KG1 (cell line): ENCODE data around the gene RASGEF1C.
"Not testable (repeated sequence)": the region's sequence is repeated elsewhere in the genome, so short reads cannot be mapped to it uniquely, and the experiment has no call there.

Experiments used
- DNase-seq: peaks from one replicate; lab custom pipeline; 2025; lab: John Stamatoyannopoulos, UW

RASGEF1C gene

GRCh38 chr5:180135967-180136629, 72.9 kb downstream of the RASGEF1C start:
- no peak for DNase-seq

DNA sequence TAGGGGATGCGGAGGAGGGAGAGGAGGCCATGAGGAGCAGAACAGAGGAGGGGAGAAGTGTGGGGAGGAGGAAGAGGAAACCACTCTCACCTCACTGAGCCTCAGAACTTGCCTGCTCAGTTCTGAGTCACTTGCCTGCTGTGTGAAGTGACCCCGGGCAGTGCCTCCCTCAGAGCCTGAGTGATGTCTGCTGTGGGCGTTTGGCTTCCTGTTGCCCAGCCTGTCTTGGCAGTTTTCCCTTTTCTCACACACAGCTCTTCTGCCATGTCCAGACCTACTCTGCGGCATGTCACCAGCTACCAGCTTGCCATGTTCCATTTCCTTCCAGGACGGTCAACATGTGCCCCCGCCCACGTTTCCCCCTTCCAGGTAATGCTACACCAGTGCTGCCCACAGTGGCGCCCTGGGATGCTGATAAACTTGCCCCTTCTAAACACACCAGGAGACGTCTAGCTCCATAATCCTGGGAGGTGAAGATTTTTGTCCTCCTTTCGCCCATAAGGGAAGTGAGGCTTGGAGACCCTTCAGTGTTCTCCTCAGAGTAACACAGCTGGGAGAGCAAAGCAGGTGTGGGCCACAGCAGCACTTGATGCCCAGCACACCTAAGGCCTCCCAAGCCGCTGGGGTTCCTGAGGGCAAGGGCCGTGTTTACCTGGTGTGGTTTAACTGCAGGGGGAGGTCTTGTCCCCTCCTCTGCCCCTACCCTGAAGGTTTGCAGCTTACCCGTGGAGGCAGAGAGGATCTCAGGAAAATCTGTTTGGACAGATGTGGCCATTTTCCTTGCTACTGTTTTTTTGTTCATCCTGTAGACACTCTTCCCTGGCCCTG, 73.7 kb downstream of the RASGEF1C start:
- DNase-seq, result peak; percentile 78

GRCh38 chr5:180133971-180134508, 75.0 kb downstream of the RASGEF1C start:
- no peak for DNase-seq

- no peak for DNase-seq
Observed at GRCh38 chr5:180133551-180133950, 75.5 kb downstream of the RASGEF1C start.

DNA sequence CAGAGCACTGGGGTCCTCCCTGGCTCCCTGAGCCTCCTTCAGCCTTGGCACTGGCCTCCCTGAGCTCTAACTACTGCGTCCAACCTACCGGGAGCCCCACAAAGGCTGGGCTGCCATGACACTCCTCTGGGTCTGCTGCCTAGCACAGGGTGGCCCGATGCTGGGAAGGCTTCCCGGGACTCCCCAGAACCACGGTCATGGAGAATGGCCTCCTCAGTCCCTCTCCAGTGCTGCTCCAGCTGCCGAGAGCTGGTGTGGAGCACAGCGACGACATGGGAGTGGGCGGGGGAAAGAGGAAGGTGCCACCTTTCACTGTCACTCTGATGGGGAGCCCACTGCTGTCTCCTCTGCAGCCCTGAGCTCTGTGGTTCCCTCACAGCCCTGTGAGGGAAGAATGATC, 76.0 kb downstream of the RASGEF1C start:
- no peak for DNase-seq

- no peak for DNase-seq
Observed at GRCh38 chr5:180130876-180131740, 77.9 kb downstream of the RASGEF1C start.

DNA sequence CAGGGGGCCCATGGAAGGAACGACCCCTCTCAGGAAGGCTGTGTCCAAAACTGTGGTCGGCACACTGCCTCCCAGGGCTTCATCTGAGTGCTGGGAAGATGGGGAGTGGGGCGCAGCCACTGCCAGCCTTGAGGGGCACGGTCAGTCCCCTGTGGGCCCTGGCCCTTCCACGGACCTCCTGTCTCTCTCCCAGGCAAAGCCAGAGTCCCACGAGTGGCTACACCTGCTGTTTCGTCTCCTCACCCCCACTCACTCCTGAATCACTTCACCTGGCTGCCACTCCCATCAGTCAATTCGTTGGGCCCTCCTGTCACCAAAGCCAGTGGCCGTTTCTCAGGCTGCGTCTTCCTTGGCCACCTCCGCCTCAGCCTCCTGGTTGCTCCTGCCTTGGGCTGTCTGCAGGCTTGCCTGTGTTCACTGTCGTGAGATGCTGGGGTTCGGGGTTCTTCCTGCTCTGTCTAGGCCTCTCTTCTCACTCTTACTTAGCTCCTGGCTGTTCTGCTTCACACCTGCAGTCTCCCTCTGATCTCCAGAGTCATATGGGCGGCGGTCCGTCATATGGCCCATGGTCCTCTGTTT, 78.6 kb downstream of the RASGEF1C start:
- no peak for DNase-seq

- DNase-seq, result no peak
Observed at GRCh38 chr5:180129291-180130190, 79.5 kb downstream of the RASGEF1C start.

- DNase-seq, result no peak
Observed at GRCh38 chr5:180128671-180129261, 80.2 kb downstream of the RASGEF1C start.

- DNase-seq, result no peak
Observed at GRCh38 chr5:180127682-180128670, 81.0 kb downstream of the RASGEF1C start.

- no peak for DNase-seq
Observed at GRCh38 chr5:180126716-180127681, 82.0 kb downstream of the RASGEF1C start.

- not testable (repeated sequence) for DNase-seq
Observed at GRCh38 chr5:180126156-180126555, 82.9 kb downstream of the RASGEF1C start.

GRCh38 chr5:180124662-180125061, 84.3 kb downstream of the RASGEF1C start:
- DNase-seq, result not testable (repeated sequence)

DNA sequence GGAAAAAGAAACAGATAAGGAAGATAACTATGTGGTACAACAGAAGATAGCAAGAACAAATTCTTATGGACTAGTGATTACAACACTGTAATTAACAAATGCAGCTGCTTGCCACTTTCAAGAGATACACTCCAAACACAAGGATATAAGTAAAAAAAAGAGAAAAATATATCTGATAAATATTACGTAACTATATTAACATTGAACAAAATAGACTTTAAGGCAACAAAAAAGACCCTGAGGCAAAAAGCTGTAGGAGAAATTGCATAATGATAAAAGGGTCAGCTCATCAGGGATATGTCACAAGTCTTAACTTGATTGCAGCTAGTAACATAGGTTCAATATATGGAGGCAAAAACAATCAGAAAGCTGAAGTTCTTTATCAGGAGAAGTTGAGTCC, 86.1 kb downstream of the RASGEF1C start:
- DNase-seq, result no peak

DNA sequence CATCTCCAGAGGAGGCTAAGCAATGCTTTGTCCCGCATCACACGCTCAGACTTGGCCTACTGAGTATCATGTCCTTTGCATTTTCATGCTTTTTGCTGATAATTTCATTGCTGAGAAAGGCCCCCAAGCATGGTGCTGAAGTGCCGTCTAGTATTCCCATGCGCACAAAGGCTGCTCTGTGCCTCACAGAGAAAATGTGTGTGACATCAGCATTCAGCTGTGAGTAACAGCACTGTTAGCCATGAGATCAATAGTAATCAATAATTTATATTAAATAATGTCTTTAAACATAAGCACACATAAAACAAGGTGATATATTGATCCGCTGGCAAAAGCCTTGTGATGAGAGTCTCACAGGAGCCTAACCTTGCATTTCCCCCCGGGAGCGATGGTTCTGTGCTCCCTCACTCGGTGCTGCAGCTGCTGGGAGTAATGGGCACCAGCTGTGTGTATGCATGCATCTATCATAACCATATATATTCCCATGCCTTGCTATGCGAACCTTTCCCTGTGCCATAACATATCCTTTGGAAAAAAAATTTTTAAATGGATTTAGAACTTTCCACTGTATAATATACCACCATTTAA, 87.1 kb downstream of the RASGEF1C start:
- no peak for DNase-seq

DNA sequence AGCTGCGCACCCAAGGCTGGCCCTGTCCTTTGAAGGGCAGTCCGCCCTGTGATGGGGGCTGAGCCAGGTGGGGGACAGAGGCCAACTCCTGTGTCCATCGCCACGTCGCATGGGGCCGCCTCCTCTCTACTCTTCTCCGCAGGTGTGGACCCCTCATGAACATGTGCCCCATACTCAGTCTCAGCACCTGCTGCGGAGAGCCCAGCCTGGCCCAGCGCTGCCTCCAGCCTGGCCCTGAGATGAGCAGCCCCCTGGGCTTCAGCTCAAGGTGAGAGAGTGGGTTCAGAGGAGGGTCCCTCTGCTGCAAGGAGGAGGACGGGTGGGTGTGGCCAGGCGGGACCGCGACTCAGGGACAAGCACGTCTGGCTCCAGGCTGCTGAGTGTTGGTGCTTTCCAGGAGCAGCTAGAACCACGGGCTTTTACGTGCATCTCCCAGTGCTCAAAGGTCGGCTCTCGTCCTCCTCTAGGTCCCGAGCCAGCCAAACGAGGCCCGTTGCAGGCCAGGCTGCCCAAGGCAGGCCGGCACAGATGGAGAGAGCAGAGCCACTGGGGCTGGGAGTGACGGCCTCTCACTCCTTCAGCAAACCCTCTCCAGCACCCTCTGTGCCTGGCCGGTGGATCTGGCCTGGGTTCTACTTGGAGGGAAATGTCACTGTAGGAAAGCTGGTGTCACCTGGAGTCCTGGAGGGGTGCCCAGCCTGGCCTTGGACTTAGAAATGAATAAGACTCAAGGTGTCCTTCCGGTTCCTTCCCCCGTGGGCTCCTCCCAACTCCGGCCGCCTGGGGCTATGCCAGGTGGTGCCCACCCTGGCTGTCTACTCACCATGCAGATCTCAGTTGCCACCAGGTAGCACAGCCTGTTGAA, 88.5 kb downstream of the RASGEF1C start:
- no peak for DNase-seq

DNA sequence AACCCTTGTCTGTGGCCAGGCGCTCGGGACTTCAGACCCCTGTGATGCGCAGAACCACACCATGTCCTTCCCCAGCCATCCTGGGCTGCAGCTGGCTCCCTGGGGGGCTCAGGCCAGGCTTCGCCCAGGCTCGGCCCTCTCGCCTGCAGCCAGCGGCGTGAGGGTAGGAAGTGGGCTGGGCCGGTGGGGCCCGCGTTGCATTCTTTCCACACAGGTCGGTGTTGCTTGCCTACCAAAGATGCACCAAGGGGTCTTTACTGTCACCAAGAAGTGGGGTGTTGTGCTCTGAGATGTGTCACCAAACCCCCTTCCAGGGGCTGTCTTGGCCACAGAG, 89.1 kb downstream of the RASGEF1C start:
- no peak for DNase-seq
